GM12878 (cell line): ENCODE data around the gene RAB11A. TPM values are rescaled to one million over a fixed set of nuclear protein-coding genes. Genes with fewer than 3 reads are reported as not detected.

Experiments used
- ATAC-seq: fragments of 200-7000 bp; cut with Tn5 transposase; 3 replicates; pipeline ENCODE4 v1.9.1; 2020; ENCODE audit warnings: mild to moderate bottlenecking, moderate library complexity
- BruUV-seq: library from RNA; stranded (reverse); fragments of 400-500 nt; replicated peaks from 2 replicates; lab custom pipeline; 2021; lab: Mats Ljungman, UMichigan
- CTCF ChIA-PET: fragments of 300-600 bp; sonication (Branson Sonifier 250); formaldehyde crosslinking; extraction: SDS; loops from one replicate; lab custom pipeline; 2021; ENCODE audit warnings: inconsistent platforms; lab: Yijun Ruan, JAX
- POLR2A ChIA-PET: fragments of 350-600 bp; formaldehyde crosslinking; extraction: SDS; loops from one replicate; lab custom pipeline; 2021; ENCODE audit warnings: inconsistent platforms; lab: Charles Lee
- RAD21 ChIA-PET: fragments of 300-600 bp; sonication (Branson Sonifier 250); formaldehyde crosslinking; loops from one replicate; lab custom pipeline; 2023; ENCODE audit warnings: antibody characterized with exemption; ENCODE audit not compliant: unreplicated experiment; lab: Charles Lee
- SMC1A ChIA-PET: fragments of 300-600 bp; sonication (Branson Sonifier 250); formaldehyde crosslinking; loops from one replicate; lab custom pipeline; 2023; ENCODE audit not compliant: unreplicated experiment, uncharacterized antibody; lab: Charles Lee
- DNase-seq: peaks from one replicate; pipeline ENCODE4 v3.0.0-alpha.2; 2011; ENCODE audit warnings: low read depth, low spot score
- FAIRE-seq: peaks from 3 replicates; lab custom pipeline; 2011; peaks lifted over from hg19 to GRCh38; lab: Jason Lieb, UNC
- H2AFZ ChIP-seq: 2 replicates; pipeline ENCODE4 v1.6.0; 2011; ENCODE audit warnings: low read depth, low read length, control low read depth; ENCODE audit not compliant: control insufficient read depth
- H3K27ac ChIP-seq: 2 replicates; pipeline ENCODE4 v1.5.1; 2011; ENCODE audit warnings: control low read depth; ENCODE audit not compliant: control insufficient read depth, insufficient read depth
- H3K27me3 ChIP-seq, 2 experiments: replicated peaks in 1 of 2; 2 replicates each; pipeline versions ENCODE4 v1.6.0 to v1.6.1; 2011; ENCODE audit warnings: low read length in 1 of 2; ENCODE audit not compliant: control insufficient read depth in 2 of 2, insufficient read depth in 2 of 2
- H3K36me3 ChIP-seq, 2 experiments: 2 replicates each; pipeline ENCODE4 v1.5.1; 2011; ENCODE audit warnings: low read length in 1 of 2; ENCODE audit not compliant: control insufficient read depth in 2 of 2, insufficient read depth in 2 of 2
- H3K4me1 ChIP-seq: 2 replicates; pipeline ENCODE4 v1.6.1; 2011; ENCODE audit warnings: mild to moderate bottlenecking, low read length, moderate library complexity, mixed read lengths; ENCODE audit not compliant: control insufficient read depth, insufficient read depth
- H3K4me2 ChIP-seq: 2 replicates; pipeline ENCODE4 v1.6.0; 2011; ENCODE audit warnings: control low read depth; ENCODE audit not compliant: control insufficient read depth, insufficient read depth
- H3K4me3 ChIP-seq: fragments of 200-600 bp; sonication (generic); 2 replicates; pipeline ENCODE4 v1.5.1; 2016
- H3K79me2 ChIP-seq: 2 replicates; pipeline ENCODE4 v1.6.0; 2011; ENCODE audit warnings: low read length; ENCODE audit not compliant: control insufficient read depth, insufficient read depth
- H3K9ac ChIP-seq: 2 replicates; pipeline ENCODE4 v1.8.0; 2011; ENCODE audit warnings: low read length, control low read depth, mixed read lengths; ENCODE audit not compliant: control insufficient read depth, insufficient read depth
- H3K9me3 ChIP-seq: replicated peaks from 3 replicates; pipeline ENCODE4 v1.5.1; 2011; ENCODE audit warnings: mild to moderate bottlenecking, low read length; ENCODE audit not compliant: control insufficient read depth, insufficient read depth
- H4K20me1 ChIP-seq: 2 replicates; pipeline ENCODE4 v1.6.0; 2011; ENCODE audit not compliant: control insufficient read depth, insufficient read depth
- WGBS: methylation state at CpG from one replicate; pipeline ENCODE4 v1.1.6; 2016; ENCODE audit warnings: low lambda C conversion rate; ENCODE audit not compliant: insufficient replicate concordance, insufficient coverage; ENCODE audit errors: missing lambda C conversion rate; 5-methylcytosine and 5-hydroxymethylcytosine counted together
- in situ Hi-C: fragments of 300-500 bp; cut with MboI; formaldehyde crosslinking; loops from 9 replicates; pipeline ENCODE4 v1.14.3; 2018; ENCODE audit warnings: mixed read lengths
- intact Hi-C: fragments of 100-400 bp; cut with micrococcal nuclease; formaldehyde crosslinking; loops from one replicate; pipeline ENCODE4 v1.14.2; 2022; ENCODE audit not compliant: unreplicated experiment
- polyA plus RNA-seq, 11 experiments: library from polyadenylated mRNA; depleted of rRNA in 4 of 11; unstranded in 6 of 11; stranded (reverse) in 5 of 11; fragments of >200 nt; fragmentation: Nextera tagmentation in 4 of 11; fragmentation: Illumina TruSeq in 1 of 11; extraction: Ambion mirVana in 4 of 11; extraction: Trizol in 1 of 11; gene quantifications; 1 replicate in 1 of 11; 2 replicates in 10 of 11; pipeline versions ENCODE4 v1.2.1 to v1.2.3, GENCODE V29; 2011 to 2016; ENCODE audit warnings: inconsistent platforms in 2 of 11, missing spikeins in 2 of 11, low read depth in 1 of 11
- total RNA-seq, 4 experiments: library from RNA; depleted of rRNA in 3 of 4; stranded (reverse); fragments of >200 nt in 3 of 4; fragmentation: Illumina TruSeq in 1 of 4; extraction: Trizol in 1 of 4; gene quantifications; 2 replicates each; pipeline versions ENCODE4 v1.2.1 to v1.2.3, GENCODE V29; 2013 to 2021
- TF ChIP-seq, protein P1 (sequence below): IDR thresholded peaks from 2 replicates; pipeline ENCODE4 v1.6.1; 2012; ENCODE audit warnings: improper control_type of control experiment, low read depth, low read length; ENCODE audit not compliant: insufficient replicate concordance

Gene RAB11A
- total and polyA plus RNA-seq, 10 of the 15 experiments (the other 5 are each of a cell fraction or from before 2014, with no cell fraction given), result 128 to 387 (median 224) TPM

DNA sequence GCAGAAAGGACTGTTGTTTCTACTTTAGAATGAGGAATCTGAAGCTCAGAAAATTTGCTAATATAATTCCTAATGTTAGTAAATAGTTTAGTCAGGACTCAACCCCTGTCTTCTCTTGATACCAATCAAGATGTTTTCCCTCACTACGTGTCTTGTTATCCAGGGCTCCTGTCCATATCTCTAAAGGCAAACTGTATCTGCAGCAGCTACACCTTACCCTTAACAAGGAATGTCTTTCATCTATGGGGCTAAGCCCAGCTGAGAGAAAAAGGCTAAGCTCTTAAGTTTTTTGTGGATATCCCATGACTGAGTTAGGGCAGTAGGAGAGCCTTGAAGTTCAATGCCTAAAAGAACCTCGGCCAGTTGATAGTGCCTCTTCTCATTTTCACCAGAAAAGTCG is 32.5 kb downstream of the RAB11A start:
- SMC1A ChIA-PET, result interaction anchor here (0.8 to 7.6 kb wide), 11 partner anchors 9 to 183 kb away, joined by 3 to 70 read pairs (median 4); partner anchors contain the start of gene RAB11A
- 94% methylated on average over 3 of the region's 3 CpGs for WGBS
- CTCF ChIA-PET, result interaction anchor here (0.6 to 3.1 kb wide), 8 partner anchors 15 to 305 kb away, joined by 3 to 19 read pairs (median 4); no protein-coding TSS in a partner anchor
- DNase-seq (no peak), FAIRE-seq (no peak), ATAC-seq (no peak)
- Histone ChIP-seq H3K4me2 (no peak overlapping the region; the same call in 1 of the 2 replicates), H4K20me1 (no peaks in the 10 kb centered on the region), H3K9ac (no peak overlapping the region), H3K27me3 (no peaks in the 10 kb centered on the region), H3K36me3 (peaks cover 2 to 22% of the 10 kb centered on the region in 2 experiments; a peak in 3 of 4 replicates), H3K79me2 (no peaks in the 10 kb centered on the region)
- BruUV-seq, result no TSS peak
- RAD21 ChIA-PET, result interaction anchor here (0.6 to 5.2 kb wide), 9 partner anchors 11 to 393 kb away, joined by 3 to 57 read pairs (median 4); no protein-coding TSS in a partner anchor
- TF ChIP-seq, protein P1, sequence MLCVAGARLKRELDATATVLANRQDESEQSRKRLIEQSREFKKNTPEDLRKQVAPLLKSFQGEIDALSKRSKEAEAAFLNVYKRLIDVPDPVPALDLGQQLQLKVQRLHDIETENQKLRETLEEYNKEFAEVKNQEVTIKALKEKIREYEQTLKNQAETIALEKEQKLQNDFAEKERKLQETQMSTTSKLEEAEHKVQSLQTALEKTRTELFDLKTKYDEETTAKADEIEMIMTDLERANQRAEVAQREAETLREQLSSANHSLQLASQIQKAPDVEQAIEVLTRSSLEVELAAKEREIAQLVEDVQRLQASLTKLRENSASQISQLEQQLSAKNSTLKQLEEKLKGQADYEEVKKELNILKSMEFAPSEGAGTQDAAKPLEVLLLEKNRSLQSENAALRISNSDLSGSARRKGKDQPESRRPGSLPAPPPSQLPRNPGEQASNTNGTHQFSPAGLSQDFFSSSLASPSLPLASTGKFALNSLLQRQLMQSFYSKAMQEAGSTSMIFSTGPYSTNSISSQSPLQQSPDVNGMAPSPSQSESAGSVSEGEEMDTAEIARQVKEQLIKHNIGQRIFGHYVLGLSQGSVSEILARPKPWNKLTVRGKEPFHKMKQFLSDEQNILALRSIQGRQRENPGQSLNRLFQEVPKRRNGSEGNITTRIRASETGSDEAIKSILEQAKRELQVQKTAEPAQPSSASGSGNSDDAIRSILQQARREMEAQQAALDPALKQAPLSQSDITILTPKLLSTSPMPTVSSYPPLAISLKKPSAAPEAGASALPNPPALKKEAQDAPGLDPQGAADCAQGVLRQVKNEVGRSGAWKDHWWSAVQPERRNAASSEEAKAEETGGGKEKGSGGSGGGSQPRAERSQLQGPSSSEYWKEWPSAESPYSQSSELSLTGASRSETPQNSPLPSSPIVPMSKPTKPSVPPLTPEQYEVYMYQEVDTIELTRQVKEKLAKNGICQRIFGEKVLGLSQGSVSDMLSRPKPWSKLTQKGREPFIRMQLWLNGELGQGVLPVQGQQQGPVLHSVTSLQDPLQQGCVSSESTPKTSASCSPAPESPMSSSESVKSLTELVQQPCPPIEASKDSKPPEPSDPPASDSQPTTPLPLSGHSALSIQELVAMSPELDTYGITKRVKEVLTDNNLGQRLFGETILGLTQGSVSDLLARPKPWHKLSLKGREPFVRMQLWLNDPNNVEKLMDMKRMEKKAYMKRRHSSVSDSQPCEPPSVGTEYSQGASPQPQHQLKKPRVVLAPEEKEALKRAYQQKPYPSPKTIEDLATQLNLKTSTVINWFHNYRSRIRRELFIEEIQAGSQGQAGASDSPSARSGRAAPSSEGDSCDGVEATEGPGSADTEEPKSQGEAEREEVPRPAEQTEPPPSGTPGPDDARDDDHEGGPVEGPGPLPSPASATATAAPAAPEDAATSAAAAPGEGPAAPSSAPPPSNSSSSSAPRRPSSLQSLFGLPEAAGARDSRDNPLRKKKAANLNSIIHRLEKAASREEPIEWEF, result no peak
- TF ChIP-seq, all 136 proteins: peak for 0
- in situ Hi-C loops, result no loop called here
- no peak overlapping the region for H3K4me3 ChIP-seq
- peak overlapping the region; percentile 63 for H3K27ac ChIP-seq
- peaks cover 27% of the 10 kb centered on the region for H3K4me1 ChIP-seq
- H2AFZ ChIP-seq, result no peak overlapping the region
- H3K9me3 ChIP-seq, result no peaks in the 10 kb centered on the region
- intact Hi-C loops, result no loop called here
- POLR2A ChIA-PET, result interaction anchor here (0.9 to 2.5 kb wide), 7 partner anchors 9 to 261 kb away, joined by 3 to 15 read pairs (median 7); partner anchors contain the start of gene RAB11A
